GM23338 (cell line): ENCODE measurements around the gene SH3GL2.

Source experiments
- CREB1 ChIP-seq: fragments of 250-450 bp; sonication (Bioruptor Pico); IDR thresholded peaks from 2 replicates; pipeline ENCODE4 v1.5.0; 2020; ENCODE audit warnings: low read depth, mild to moderate bottlenecking, moderate library complexity
- ETS1 ChIP-seq: IDR thresholded peaks from 2 replicates; pipeline ENCODE4 v1.6.1; 2016; ENCODE audit warnings: antibody characterized with exemption
- EZH2 ChIP-seq: fragments of 200-600 bp; sonication (generic); IDR thresholded peaks from one replicate; pipeline ENCODE4 v1.8.0; 2017; ENCODE audit warnings: antibody characterized with exemption, mild to moderate bottlenecking, low read depth; ENCODE audit not compliant: unreplicated experiment
- EZH2phosphoT487 ChIP-seq: fragments of 200-600 bp; sonication (generic); IDR thresholded peaks from one replicate; pipeline ENCODE4 v1.8.1; 2018; ENCODE audit warnings: antibody characterized with exemption; ENCODE audit not compliant: unreplicated experiment
- JUNB ChIP-seq: IDR thresholded peaks from one replicate; pipeline ENCODE4 v1.6.1; 2016; ENCODE audit warnings: antibody characterized with exemption; ENCODE audit not compliant: unreplicated experiment
- NANOG ChIP-seq: IDR thresholded peaks from 2 replicates; pipeline ENCODE4 v1.6.1; 2016; ENCODE audit warnings: antibody characterized with exemption, borderline replicate concordance
- POLR2AphosphoS5 ChIP-seq: IDR thresholded peaks from 2 replicates; pipeline ENCODE4 v1.6.1; 2016; ENCODE audit warnings: antibody characterized with exemption, low read depth
- STAT1 ChIP-seq: IDR thresholded peaks from one replicate; pipeline ENCODE4 v1.6.1; 2016; ENCODE audit warnings: antibody characterized with exemption; ENCODE audit not compliant: unreplicated experiment
- ZNF114 ChIP-seq: fragments of 250-450 bp; sonication (Bioruptor Pico); IDR thresholded peaks from 2 replicates; pipeline ENCODE4 v1.5.0; 2020; ENCODE audit warnings: mild to moderate bottlenecking, moderate library complexity
- ZNF331 ChIP-seq: fragments of 250-450 bp; sonication (Bioruptor Pico); IDR thresholded peaks from 2 replicates; pipeline ENCODE4 v1.5.0; 2020; ENCODE audit warnings: low read depth, mild to moderate bottlenecking, moderate library complexity
- ZNF462 ChIP-seq: fragments of 250-450 bp; sonication (Bioruptor Pico); IDR thresholded peaks from 2 replicates; pipeline ENCODE4 v1.5.0; 2020; ENCODE audit warnings: mild to moderate bottlenecking, moderate library complexity
- TF ChIP-seq, protein P1 (sequence below), 2 experiments: fragments of 200-600 bp in 1 of 2; sonication (generic) in 1 of 2; conservative IDR thresholded peaks; 2 replicates each; pipeline versions ENCODE4 v1.5.1 to v1.6.1; 2016 to 2017; ENCODE audit warnings: antibody characterized with exemption in 2 of 2, low read depth in 2 of 2, mild to moderate bottlenecking in 2 of 2, moderate library complexity in 1 of 2
- TF ChIP-seq, protein P2 (sequence below): IDR thresholded peaks from one replicate; pipeline ENCODE4 v1.6.1; 2018; ENCODE audit warnings: antibody characterized with exemption; ENCODE audit not compliant: unreplicated experiment

GRCh38 chr9:17839776-17840175 is 260.9 kb downstream of the SH3GL2 start:
- TF ChIP-seq, protein P1, sequence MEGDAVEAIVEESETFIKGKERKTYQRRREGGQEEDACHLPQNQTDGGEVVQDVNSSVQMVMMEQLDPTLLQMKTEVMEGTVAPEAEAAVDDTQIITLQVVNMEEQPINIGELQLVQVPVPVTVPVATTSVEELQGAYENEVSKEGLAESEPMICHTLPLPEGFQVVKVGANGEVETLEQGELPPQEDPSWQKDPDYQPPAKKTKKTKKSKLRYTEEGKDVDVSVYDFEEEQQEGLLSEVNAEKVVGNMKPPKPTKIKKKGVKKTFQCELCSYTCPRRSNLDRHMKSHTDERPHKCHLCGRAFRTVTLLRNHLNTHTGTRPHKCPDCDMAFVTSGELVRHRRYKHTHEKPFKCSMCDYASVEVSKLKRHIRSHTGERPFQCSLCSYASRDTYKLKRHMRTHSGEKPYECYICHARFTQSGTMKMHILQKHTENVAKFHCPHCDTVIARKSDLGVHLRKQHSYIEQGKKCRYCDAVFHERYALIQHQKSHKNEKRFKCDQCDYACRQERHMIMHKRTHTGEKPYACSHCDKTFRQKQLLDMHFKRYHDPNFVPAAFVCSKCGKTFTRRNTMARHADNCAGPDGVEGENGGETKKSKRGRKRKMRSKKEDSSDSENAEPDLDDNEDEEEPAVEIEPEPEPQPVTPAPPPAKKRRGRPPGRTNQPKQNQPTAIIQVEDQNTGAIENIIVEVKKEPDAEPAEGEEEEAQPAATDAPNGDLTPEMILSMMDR (conservative IDR thresholded peaks at IDR 0.05; ENCODE audit: low read depth in 2 of 2): no peak
- no peak for TF ChIP-seq POLR2AphosphoS5
- no peak for TF ChIP-seq EZH2phosphoT487
- TF ChIP-seq EZH2: no peak
- no peak for TF ChIP-seq NANOG
- TF ChIP-seq CREB1 (CRISPR knock-in tag): no peak
- TF ChIP-seq, protein P2, sequence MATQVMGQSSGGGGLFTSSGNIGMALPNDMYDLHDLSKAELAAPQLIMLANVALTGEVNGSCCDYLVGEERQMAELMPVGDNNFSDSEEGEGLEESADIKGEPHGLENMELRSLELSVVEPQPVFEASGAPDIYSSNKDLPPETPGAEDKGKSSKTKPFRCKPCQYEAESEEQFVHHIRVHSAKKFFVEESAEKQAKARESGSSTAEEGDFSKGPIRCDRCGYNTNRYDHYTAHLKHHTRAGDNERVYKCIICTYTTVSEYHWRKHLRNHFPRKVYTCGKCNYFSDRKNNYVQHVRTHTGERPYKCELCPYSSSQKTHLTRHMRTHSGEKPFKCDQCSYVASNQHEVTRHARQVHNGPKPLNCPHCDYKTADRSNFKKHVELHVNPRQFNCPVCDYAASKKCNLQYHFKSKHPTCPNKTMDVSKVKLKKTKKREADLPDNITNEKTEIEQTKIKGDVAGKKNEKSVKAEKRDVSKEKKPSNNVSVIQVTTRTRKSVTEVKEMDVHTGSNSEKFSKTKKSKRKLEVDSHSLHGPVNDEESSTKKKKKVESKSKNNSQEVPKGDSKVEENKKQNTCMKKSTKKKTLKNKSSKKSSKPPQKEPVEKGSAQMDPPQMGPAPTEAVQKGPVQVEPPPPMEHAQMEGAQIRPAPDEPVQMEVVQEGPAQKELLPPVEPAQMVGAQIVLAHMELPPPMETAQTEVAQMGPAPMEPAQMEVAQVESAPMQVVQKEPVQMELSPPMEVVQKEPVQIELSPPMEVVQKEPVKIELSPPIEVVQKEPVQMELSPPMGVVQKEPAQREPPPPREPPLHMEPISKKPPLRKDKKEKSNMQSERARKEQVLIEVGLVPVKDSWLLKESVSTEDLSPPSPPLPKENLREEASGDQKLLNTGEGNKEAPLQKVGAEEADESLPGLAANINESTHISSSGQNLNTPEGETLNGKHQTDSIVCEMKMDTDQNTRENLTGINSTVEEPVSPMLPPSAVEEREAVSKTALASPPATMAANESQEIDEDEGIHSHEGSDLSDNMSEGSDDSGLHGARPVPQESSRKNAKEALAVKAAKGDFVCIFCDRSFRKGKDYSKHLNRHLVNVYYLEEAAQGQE: no peak
- TF ChIP-seq STAT1: no peak
- no peak for TF ChIP-seq ETS1
- TF ChIP-seq JUNB: no peak
- TF ChIP-seq ZNF114 (CRISPR knock-in tag): no peak
- TF ChIP-seq ZNF331 (CRISPR knock-in tag): no peak
- no peak for TF ChIP-seq ZNF462 (CRISPR knock-in tag)
